CD14-positive monocyte (primary cell): Measurements from ENCODE around the gene BACH2. TPM values are rescaled to one million over a fixed set of nuclear protein-coding genes. Genes with fewer than 3 reads are reported as not detected.

ENCODE experiments used
- DNase-seq, 3 donors: peaks; one replicate each; pipeline ENCODE4 v3.0.0-alpha.2; 2011 to 2022
- H2AFZ ChIP-seq: 2 replicates; pipeline ENCODE4 v1.6.0; 2012; ENCODE audit warnings: mild to moderate bottlenecking, low read depth, low read length, inconsistent platforms; ENCODE audit not compliant: insufficient read depth, poor library complexity, severe bottlenecking
- H3K27ac ChIP-seq, 2 donors: 1 replicate in 1 of 2; 2 replicates in 1 of 2; pipeline ENCODE4 v1.5.1; 2012 to 2013; ENCODE audit warnings: low read length in 2 of 2, control low read depth in 1 of 2, inconsistent platforms in 1 of 2, low read depth in 1 of 2, mild to moderate bottlenecking in 1 of 2
- H3K27me3 ChIP-seq, 2 donors: one replicate each; pipeline versions ENCODE4 v1.6.0 to v1.6.1; 2011 to 2013; ENCODE audit warnings: low read length in 2 of 2; ENCODE audit not compliant: control insufficient read depth in 2 of 2, insufficient read depth in 2 of 2
- H3K36me3 ChIP-seq, 2 donors: replicated peaks in 1 of 2; 1 replicate in 1 of 2; 2 replicates in 1 of 2; pipeline versions ENCODE4 v1.5.1 to v1.6.1; 2012 to 2013; ENCODE audit warnings: low read length in 2 of 2, control low read depth in 1 of 2, inconsistent platforms in 1 of 2, mild to moderate bottlenecking in 1 of 2; ENCODE audit not compliant: insufficient read depth in 2 of 2, control insufficient read depth in 1 of 2
- H3K4me1 ChIP-seq, 2 donors: 1 replicate in 1 of 2; 2 replicates in 1 of 2; pipeline versions ENCODE4 v1.5.1 to v1.6.1; 2012 to 2013; ENCODE audit warnings: low read length in 2 of 2, control low read depth in 1 of 2, inconsistent platforms in 1 of 2, mild to moderate bottlenecking in 1 of 2, moderate library complexity in 1 of 2; ENCODE audit not compliant: insufficient read depth in 2 of 2, control insufficient read depth in 1 of 2
- H3K4me2 ChIP-seq: replicated peaks from 2 replicates; pipeline ENCODE3; 2012; ENCODE audit warnings: low read length, moderate library complexity, mild to moderate bottlenecking; ENCODE audit not compliant: poor library complexity, severe bottlenecking; ENCODE audit errors: extremely low read depth
- H3K4me3 ChIP-seq, 3 experiments: fragments of 200-600 bp in 1 of 3; sonication (generic) in 1 of 3; replicated peaks in 1 of 3; 1 replicate in 2 of 3; 2 replicates in 1 of 3; pipeline ENCODE4 v1.5.1; 2011 to 2013; ENCODE audit warnings: low read length in 3 of 3, mild to moderate bottlenecking in 3 of 3, control low read depth in 2 of 3, low read depth in 2 of 3, inconsistent platforms in 1 of 3, moderate library complexity in 1 of 3
- H3K79me2 ChIP-seq: 2 replicates; pipeline ENCODE4 v1.6.0; 2012; ENCODE audit warnings: mild to moderate bottlenecking, control low read depth, inconsistent platforms, low read length, moderate library complexity; ENCODE audit not compliant: insufficient read depth
- H3K9ac ChIP-seq: 2 replicates; pipeline ENCODE4 v1.6.0; 2017; ENCODE audit warnings: low read length, mild to moderate bottlenecking; ENCODE audit not compliant: insufficient read depth, poor library complexity, severe bottlenecking
- H3K9me3 ChIP-seq, 2 donors: replicated peaks in 1 of 2; 1 replicate in 1 of 2; 2 replicates in 1 of 2; pipeline versions ENCODE4 v1.5.1 to v1.6.1; 2012 to 2013; ENCODE audit warnings: low read length in 2 of 2, control low read depth in 1 of 2; ENCODE audit not compliant: control insufficient read depth in 1 of 2, insufficient read depth in 1 of 2
- H4K20me1 ChIP-seq: 2 replicates; pipeline ENCODE4 v1.6.0; 2012; ENCODE audit warnings: mild to moderate bottlenecking, low read length, control low read depth, moderate library complexity; ENCODE audit not compliant: insufficient read depth
- H3K27ac Mint-ChIP-seq, 7 donors: one replicate each; pipeline ENCODE4 v1.8.0; 2020; ENCODE audit warnings: mild to moderate bottlenecking in 7 of 7, mixed read lengths in 7 of 7, moderate library complexity in 6 of 7, inconsistent platforms in 2 of 7
- H3K27me3 Mint-ChIP-seq, 3 donors: one replicate each; pipeline ENCODE4 v1.8.0; 2021 to 2022; ENCODE audit warnings: low read depth in 3 of 3, mild to moderate bottlenecking in 3 of 3, mixed read lengths in 3 of 3, moderate library complexity in 3 of 3, inconsistent platforms in 1 of 3
- H3K36me3 Mint-ChIP-seq, 2 donors: one replicate each; pipeline ENCODE4 v1.8.0; 2020; ENCODE audit warnings: mixed read lengths in 2 of 2, inconsistent platforms in 1 of 2, mild to moderate bottlenecking in 1 of 2
- H3K4me1 Mint-ChIP-seq: one replicate; pipeline ENCODE4 v1.8.0; 2020; ENCODE audit warnings: mild to moderate bottlenecking, mixed read lengths
- H3K4me3 Mint-ChIP-seq, 2 donors: one replicate each; pipeline ENCODE4 v1.8.0; 2020; ENCODE audit warnings: mild to moderate bottlenecking in 2 of 2, mixed read lengths in 2 of 2, moderate library complexity in 1 of 2
- H3K9me3 Mint-ChIP-seq, 7 donors: one replicate each; pipeline ENCODE4 v1.8.0; 2020 to 2022; ENCODE audit warnings: mixed read lengths in 7 of 7, mild to moderate bottlenecking in 6 of 7, moderate library complexity in 6 of 7, inconsistent platforms in 2 of 7
- WGBS: methylation state at CpG from one replicate; pipeline ENCODE4 v1.1.5; 2013; ENCODE audit warnings: missing lambda C conversion rate; ENCODE audit not compliant: insufficient coverage; 5-methylcytosine and 5-hydroxymethylcytosine counted together
- intact Hi-C, 2 donors: fragments of 100-400 bp; cut with micrococcal nuclease; formaldehyde crosslinking; loops; one replicate each; pipeline versions ENCODE4 v1.15.0 to v1.15.1; 2023
- polyA plus RNA-seq, 3 donors: library from polyadenylated mRNA; depleted of rRNA in 1 of 3; unstranded in 2 of 3; stranded (reverse) in 1 of 3; fragments of 300-500 nt in 2 of 3; fragments of >200 nt in 1 of 3; fragmentation: Illumina TruSeq in 2 of 3; gene quantifications; 1 replicate in 2 of 3; 2 replicates in 1 of 3; pipeline ENCODE4 v1.2.3, GENCODE V29; 2012 to 2021
- TF ChIP-seq, protein P1 (sequence below): fragments of 200-600 bp; IDR thresholded peaks from one replicate; pipeline ENCODE4 v1.8.0; 2022; ENCODE audit warnings: antibody characterized with exemption, mild to moderate bottlenecking

Gene BACH2
- polyA plus RNA-seq, 3 donors, result 0.04 to 0.09 (median 0.05) TPM

DNA sequence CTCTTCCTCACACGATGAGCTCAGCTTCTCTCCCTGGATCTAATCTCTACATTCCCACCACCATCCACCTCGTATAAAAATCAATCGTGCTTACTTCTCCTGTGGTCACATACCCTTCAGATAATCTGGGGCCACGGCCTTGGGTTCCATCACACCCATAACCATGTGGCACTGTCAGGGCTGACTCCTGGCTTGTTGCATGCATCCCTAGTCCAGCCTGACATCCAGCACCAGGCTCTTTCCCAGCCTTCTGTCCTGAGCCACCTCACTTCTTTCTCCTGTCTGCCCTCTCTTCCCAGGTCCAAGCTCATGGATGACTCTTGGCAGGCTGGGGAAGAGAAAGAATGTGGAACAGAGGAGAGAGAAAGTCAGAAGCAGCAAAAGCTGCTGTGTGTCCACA lies 199.8 kb downstream of the BACH2 start:
- H3K9me3 ChIP-seq, result no peaks in the 10 kb centered on the region
- no peaks in the 10 kb centered on the region for H3K79me2 ChIP-seq
- peaks cover 48% of the 10 kb centered on the region for H3K4me1 Mint-ChIP-seq
- H3K27me3 Mint-ChIP-seq, result peaks cover 0 to 3% (median 0%) of the 10 kb centered on the region in 3 donors
- H3K4me1 ChIP-seq, result peaks cover 29 to 37% of the 10 kb centered on the region in 2 donors
- no peaks in the 10 kb centered on the region for H3K27me3 ChIP-seq
- no peak overlapping the region for H3K9ac ChIP-seq
- no peak overlapping the region for H3K4me3 ChIP-seq
- DNase-seq, result no peak
- no peak overlapping the region for H2AFZ ChIP-seq
- H3K4me3 Mint-ChIP-seq, result no peak overlapping the region
- H3K4me2 ChIP-seq, result no peak overlapping the region
- intact Hi-C loops, result loop anchor here in 1 of 2 donors (10.0 kb wide), 1 partner anchor 198 kb away; the partner anchor contains the start of gene BACH2
- 83% methylated on average over 4 of the region's 4 CpGs for WGBS
- TF ChIP-seq, protein P1, sequence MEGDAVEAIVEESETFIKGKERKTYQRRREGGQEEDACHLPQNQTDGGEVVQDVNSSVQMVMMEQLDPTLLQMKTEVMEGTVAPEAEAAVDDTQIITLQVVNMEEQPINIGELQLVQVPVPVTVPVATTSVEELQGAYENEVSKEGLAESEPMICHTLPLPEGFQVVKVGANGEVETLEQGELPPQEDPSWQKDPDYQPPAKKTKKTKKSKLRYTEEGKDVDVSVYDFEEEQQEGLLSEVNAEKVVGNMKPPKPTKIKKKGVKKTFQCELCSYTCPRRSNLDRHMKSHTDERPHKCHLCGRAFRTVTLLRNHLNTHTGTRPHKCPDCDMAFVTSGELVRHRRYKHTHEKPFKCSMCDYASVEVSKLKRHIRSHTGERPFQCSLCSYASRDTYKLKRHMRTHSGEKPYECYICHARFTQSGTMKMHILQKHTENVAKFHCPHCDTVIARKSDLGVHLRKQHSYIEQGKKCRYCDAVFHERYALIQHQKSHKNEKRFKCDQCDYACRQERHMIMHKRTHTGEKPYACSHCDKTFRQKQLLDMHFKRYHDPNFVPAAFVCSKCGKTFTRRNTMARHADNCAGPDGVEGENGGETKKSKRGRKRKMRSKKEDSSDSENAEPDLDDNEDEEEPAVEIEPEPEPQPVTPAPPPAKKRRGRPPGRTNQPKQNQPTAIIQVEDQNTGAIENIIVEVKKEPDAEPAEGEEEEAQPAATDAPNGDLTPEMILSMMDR, result no peak
- H4K20me1 ChIP-seq, result no peaks in the 10 kb centered on the region
- H3K27ac ChIP-seq, result no peak overlapping the region
- peaks cover 0 to 2% (median 0%) of the 10 kb centered on the region in 7 donors for H3K9me3 Mint-ChIP-seq
- peak overlapping the region in 4 of 7 donors; percentile 1 to 77 (median 54) for H3K27ac Mint-ChIP-seq
- H3K36me3 ChIP-seq, result no peaks in the 10 kb centered on the region
- H3K36me3 Mint-ChIP-seq, result no peaks in the 10 kb centered on the region

GRCh38 chr6:90095788-90096187 lies 200.9 kb downstream of the BACH2 start:
- no peak overlapping the region for H3K4me3 ChIP-seq
- no peak overlapping the region for H3K4me3 Mint-ChIP-seq
- WGBS, result 100% methylated on average over 1 of the region's 3 CpGs
- no peaks in the 10 kb centered on the region for H3K27me3 ChIP-seq
- no peak overlapping the region for H3K27ac ChIP-seq
- no peak for DNase-seq
- peaks cover 0 to 3% (median 0%) of the 10 kb centered on the region in 3 donors for H3K27me3 Mint-ChIP-seq
- H3K9me3 Mint-ChIP-seq, result peaks cover 0 to 2% (median 0%) of the 10 kb centered on the region in 7 donors
- no peaks in the 10 kb centered on the region for H3K9me3 ChIP-seq
- peaks cover 27% of the 10 kb centered on the region in 2 donors for H3K4me1 ChIP-seq
- H3K9ac ChIP-seq, result no peak overlapping the region
- no peak overlapping the region for H2AFZ ChIP-seq
- H3K27ac Mint-ChIP-seq, result no peak overlapping the region
- H4K20me1 ChIP-seq, result no peaks in the 10 kb centered on the region
- no peaks in the 10 kb centered on the region for H3K36me3 Mint-ChIP-seq
- intact Hi-C loops, result loop anchor here in 1 of 2 donors (10.0 kb wide), 1 partner anchor 199 kb away; the partner anchor contains the start of gene BACH2
- H3K36me3 ChIP-seq, result no peaks in the 10 kb centered on the region
- no peaks in the 10 kb centered on the region for H3K79me2 ChIP-seq
- TF ChIP-seq, protein P1, result no peak
- H3K4me1 Mint-ChIP-seq, result peaks cover 37% of the 10 kb centered on the region
- H3K4me2 ChIP-seq, result no peak overlapping the region
